GM12875 (cell line): ENCODE data around the gene ZRSR2.
A peak's percentile ranks its signal among the peaks of the same experiment; 100 is the strongest.

ENCODE experiments used
- H3K4me3 ChIP-seq: one replicate; pipeline ENCODE4 v1.5.1; 2011; ENCODE audit warnings: low read depth, low read length, control low read depth
- TF ChIP-seq, protein P1 (sequence below): IDR thresholded peaks from 2 replicates; pipeline ENCODE4 v1.5.1; 2011; ENCODE audit warnings: low read depth, mild to moderate bottlenecking, control low read depth, inconsistent platforms, low read length, moderate library complexity, borderline replicate concordance; ENCODE audit not compliant: insufficient read depth

ZRSR2 gene

DNA sequence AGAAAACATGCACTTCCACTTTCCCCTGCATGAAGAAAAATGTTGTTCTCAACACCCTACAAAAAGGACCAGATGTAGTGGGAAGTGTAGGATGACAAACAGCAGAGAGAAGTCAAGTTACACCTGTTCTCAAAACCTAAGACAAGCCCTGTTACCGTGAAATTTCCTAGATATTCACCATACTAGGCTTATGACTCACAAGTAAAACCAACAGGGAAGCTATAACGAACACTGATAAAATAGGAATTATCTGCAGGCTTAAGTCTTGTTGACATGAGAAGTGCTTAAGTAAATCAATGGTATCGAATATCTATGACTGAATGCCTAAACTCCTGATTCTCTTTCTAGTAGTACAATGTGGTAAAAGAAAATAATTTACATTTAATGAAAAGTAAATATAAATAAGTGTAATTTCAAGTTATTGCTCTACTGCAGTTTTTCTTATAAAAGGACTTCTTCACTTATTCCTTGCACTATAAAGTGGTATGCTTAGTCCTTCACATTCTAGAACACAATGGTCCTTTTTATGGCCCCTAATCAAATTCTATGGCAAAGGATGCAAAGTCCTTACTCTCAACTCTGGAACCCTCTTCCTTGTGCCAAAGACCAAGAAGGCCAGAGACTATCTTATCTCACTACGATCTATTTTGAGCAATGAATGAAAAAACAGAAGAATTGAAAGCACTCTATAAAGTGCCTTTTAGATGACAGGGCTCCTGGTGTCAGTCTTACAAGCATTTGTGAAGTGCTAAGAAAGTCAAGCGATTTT lies 44.7 kb downstream of the ZRSR2 start:
- H3K4me3 ChIP-seq, result no peak overlapping the region
- TF ChIP-seq, protein P1, sequence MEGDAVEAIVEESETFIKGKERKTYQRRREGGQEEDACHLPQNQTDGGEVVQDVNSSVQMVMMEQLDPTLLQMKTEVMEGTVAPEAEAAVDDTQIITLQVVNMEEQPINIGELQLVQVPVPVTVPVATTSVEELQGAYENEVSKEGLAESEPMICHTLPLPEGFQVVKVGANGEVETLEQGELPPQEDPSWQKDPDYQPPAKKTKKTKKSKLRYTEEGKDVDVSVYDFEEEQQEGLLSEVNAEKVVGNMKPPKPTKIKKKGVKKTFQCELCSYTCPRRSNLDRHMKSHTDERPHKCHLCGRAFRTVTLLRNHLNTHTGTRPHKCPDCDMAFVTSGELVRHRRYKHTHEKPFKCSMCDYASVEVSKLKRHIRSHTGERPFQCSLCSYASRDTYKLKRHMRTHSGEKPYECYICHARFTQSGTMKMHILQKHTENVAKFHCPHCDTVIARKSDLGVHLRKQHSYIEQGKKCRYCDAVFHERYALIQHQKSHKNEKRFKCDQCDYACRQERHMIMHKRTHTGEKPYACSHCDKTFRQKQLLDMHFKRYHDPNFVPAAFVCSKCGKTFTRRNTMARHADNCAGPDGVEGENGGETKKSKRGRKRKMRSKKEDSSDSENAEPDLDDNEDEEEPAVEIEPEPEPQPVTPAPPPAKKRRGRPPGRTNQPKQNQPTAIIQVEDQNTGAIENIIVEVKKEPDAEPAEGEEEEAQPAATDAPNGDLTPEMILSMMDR, result no peak

DNA sequence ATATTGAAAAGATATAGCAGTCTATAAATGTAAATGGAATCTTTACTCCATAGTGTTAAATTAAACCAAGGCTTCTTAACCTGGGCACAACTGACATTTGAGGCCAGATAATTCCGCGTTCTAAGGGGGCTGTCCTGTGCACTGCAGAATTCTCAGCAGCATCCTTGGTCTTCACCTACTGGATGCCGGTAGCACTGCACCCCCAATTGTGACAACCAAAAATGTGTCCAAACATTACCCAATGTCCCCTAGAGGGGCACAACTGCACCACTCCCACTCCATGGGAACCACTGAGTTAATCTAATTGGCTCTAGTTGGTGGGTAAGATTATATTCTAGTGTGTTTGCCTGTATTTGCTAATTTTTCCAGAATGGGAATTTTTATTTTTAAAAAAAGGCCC lies 47.7 kb downstream of the ZRSR2 start:
- no peak overlapping the region for H3K4me3 ChIP-seq
- TF ChIP-seq, protein P1, result peak; percentile 57; the same call in 1 of the 2 replicates

DNA sequence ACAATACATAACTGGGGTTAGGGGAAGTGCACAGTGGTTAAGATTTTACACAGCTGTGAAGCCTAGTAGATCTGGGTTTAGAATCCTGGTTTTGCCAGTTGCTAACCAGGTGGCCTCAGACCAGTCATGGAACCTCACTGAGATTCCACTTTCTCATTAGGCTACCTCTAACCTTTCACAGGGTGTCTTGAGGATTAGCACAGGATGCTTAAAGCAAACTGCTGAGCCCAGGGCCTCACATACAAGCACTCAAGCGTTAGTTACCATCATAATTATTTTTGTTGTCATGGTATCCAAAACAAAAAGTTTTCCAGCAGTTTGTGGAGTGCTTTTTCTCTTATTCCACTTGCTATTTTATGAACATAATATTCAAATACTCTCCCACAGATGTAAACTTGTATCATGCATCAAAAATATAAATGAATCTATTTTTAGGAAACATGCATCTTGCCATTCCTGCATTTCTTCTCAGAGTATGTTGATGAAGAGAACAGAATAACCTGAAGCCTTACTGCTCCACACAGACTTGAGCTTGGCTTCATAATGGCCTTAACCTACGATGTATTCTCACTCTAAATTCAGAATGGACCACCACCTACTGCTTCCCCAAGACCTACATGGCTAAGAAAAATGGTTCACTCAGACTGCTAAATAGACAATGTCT lies 51.7 kb downstream of the ZRSR2 start:
- H3K4me3 ChIP-seq, result no peak overlapping the region
- TF ChIP-seq, protein P1, result no peak

DNA sequence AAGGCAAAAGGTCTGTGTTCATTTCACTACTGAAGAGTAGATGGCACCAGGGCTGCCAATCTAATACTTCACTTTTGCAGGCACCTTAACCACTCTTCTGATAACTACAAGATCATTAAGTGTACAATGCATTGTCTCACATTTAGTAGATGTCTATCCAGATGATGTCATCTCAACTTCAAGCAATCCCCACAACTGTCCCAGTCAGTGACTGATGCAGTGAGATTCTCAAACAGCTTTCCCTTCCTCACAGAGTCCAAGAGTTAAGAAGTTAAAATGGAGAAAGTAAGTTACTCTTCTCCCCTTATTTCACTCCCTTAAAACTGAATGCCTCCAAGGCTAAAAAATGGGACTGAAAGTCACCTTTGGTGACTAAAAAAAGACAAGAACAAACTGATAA lies 53.7 kb downstream of the ZRSR2 start:
- TF ChIP-seq, protein P1, result no peak
- no peak overlapping the region for H3K4me3 ChIP-seq

DNA sequence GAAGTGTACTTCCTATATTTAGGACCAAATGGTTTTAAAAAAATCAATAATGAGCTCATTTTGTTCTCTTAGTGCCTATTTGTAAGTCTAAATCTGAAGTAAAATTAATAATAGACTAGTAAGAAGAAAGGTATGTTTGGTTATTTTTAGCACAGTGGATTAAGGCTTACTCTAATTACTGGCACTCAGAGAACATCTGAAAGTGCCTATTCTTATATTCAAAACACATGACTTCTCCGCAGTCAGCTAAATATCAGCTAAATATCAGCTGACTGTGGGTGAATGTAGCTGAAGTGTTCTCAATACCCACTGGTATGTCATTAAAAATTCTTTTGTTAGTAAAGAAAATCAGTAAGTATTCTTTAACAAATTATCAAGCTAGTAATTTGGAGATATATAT lies 58.3 kb downstream of the ZRSR2 start:
- TF ChIP-seq, protein P1, result no peak
- no peak overlapping the region for H3K4me3 ChIP-seq

DNA sequence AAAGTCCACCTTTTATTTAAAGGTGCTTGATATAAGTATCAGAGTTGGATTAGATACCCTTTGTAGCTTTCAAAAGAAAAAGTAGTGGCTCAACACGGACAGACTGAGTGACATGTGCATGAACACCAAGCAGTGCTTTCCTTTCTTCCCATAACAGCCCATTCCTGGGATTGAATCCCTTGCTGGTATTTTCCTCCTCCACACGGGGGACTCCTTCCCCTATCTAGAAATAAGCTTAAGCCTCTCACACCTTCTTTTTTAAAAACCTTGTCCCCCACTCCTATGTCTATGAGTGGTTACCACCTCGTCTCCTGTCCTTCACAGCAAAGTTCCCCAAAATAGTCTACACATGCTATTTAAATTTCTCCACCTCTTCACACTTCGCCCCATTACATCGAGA lies 59.3 kb downstream of the ZRSR2 start:
- H3K4me3 ChIP-seq, result no peak overlapping the region

More for the DNA sequence above, 59.3 kb downstream of the ZRSR2 start:
- TF ChIP-seq, protein P1, result no peak
